ENCODE results near the gene PLSCR3. TPM values are rescaled to one million over a fixed set of nuclear protein-coding genes. Genes with fewer than 3 reads are reported as not detected.
A peak's percentile ranks its signal among the peaks of the same experiment; 100 is the strongest.

PLSCR3 gene
- total RNA-seq, 1 experiment from 2014 or later = 42.7 TPM

GRCh38 chr17:7441266-7441665 is 46.9 kb upstream of the PLSCR3 start:
- H3K27me3 Mint-ChIP-seq (ENCODE audit: low read depth) = peaks cover 37% of the 10 kb centered on the region
- no peak for TF ChIP-seq ZNF512 (CRISPR knock-in tag; IDR thresholded peaks at IDR 0.05; ENCODE audit: borderline replicate concordance)
- TF ChIP-seq NFE2L1 (CRISPR knock-in tag; IDR thresholded peaks at IDR 0.05) = no peak
- TF ChIP-seq, protein P1, sequence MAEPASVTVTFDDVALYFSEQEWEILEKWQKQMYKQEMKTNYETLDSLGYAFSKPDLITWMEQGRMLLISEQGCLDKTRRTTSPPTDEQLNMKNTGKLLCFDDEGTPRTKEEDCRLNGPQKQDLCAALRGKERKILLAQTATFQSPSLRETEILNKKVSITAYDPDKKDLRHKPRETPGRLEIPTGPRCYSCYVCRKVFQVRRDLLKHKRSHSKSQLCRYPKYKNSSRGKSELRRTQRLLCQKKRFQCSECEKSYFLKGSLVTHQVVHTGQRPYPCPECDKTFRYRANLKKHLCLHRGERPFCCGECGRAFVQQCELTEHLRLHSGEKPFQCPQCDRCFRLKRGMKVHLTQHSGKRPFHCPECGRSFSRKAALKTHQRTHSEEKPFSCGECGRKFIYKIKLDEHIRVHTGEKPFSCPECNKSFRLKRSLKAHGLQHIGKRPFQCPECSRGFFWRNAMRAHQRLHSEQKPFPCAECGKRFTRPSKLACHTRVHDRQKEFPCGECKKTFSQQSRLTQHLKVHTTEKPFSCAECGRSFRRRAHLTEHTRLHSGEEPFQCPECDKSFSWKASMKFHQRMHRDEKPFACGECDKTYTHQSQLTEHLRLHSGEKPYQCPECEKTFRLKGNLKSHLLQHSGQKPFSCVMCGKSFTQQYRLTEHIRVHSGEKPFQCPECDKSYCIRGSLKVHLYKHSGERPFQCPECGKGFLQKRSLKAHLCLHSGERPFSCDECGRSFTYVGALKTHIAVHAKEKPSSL (CRISPR knock-in tag; conservative IDR thresholded peaks at IDR 0.05) = no peak
- TF ChIP-seq AFF4 (CRISPR knock-in tag; IDR thresholded peaks at IDR 0.05; ENCODE audit: borderline replicate concordance) = no peak
- no peak for TF ChIP-seq RORB (CRISPR knock-in tag; IDR thresholded peaks at IDR 0.05)
- no peak for TF ChIP-seq ELF4 (CRISPR knock-in tag; IDR thresholded peaks at IDR 0.05; ENCODE audit: low read depth)
- POLR2A ChIA-PET = interaction anchor here (0.5 to 2.4 kb wide), 7 partner anchors 22 to 159 kb away, joined by 3 to 15 read pairs (median 3); partner anchors contain the start of genes POLR2A, SLC2A4 and TMEM256
- peak overlapping the region; percentile 97 for H3K4me3 Mint-ChIP-seq
- H3K4me1 Mint-ChIP-seq = peaks cover 38% of the 10 kb centered on the region
- no peaks in the 10 kb centered on the region; the same call in 1 of the 2 replicates for H3K36me3 Mint-ChIP-seq
- DNase-seq (ENCODE audit: low spot score) (no peak), ATAC-seq (no peak)
- no peaks in the 10 kb centered on the region for H3K9me3 Mint-ChIP-seq
- CTCF ChIA-PET = interaction anchor here (0.6 to 3.8 kb wide), 17 partner anchors 21 to 679 kb away, joined by 3 to 21 read pairs (median 5); partner anchors contain the start of genes NLGN2, PLSCR3, SPEM1 and TMEM256
- H3K27ac Mint-ChIP-seq = peak overlapping the region; percentile 80

DNA sequence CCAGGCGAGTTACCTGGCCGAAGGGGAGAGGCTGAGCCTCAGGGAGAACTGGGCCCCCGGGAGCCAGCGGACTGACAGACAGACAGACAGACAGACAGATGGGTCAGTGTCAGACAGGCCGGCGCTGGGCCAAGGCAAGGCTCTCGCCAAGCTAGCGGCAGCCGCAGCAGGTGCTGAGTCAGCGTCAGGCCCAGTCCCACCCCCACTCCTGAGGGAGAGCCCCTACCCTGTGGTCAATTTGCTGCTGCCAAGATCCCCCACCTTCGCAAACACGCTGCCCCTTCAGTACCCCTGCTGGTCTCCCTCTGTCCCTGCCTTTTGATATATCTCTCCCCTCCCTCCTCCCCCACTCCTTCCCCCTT is 46.5 kb upstream of the PLSCR3 start:
- H3K36me3 Mint-ChIP-seq = no peaks in the 10 kb centered on the region; the same call in 1 of the 2 replicates
- ChIA-PET POLR2A (interaction anchor here (0.6 to 2.4 kb wide), 6 partner anchors 21 to 159 kb away, joined by 3 to 15 read pairs (median 5); partner anchors contain the start of genes POLR2A, SLC2A4 and TMEM256), CTCF (interaction anchor here (0.6 to 3.8 kb wide), 17 partner anchors 21 to 679 kb away, joined by 3 to 21 read pairs (median 5); partner anchors contain the start of genes NLGN2, PLSCR3, SPEM1 and TMEM256)
- peaks cover 35% of the 10 kb centered on the region for H3K27me3 Mint-ChIP-seq (ENCODE audit: low read depth)
- H3K4me1 Mint-ChIP-seq = peaks cover 38% of the 10 kb centered on the region
- no peak; the same call in 1 of the 2 replicates for ATAC-seq
- peak overlapping the region; percentile 98 for H3K27ac Mint-ChIP-seq
- no peaks in the 10 kb centered on the region for H3K9me3 Mint-ChIP-seq
- H3K4me3 Mint-ChIP-seq = peak overlapping the region; percentile 97
- TF ChIP-seq, protein P2, sequence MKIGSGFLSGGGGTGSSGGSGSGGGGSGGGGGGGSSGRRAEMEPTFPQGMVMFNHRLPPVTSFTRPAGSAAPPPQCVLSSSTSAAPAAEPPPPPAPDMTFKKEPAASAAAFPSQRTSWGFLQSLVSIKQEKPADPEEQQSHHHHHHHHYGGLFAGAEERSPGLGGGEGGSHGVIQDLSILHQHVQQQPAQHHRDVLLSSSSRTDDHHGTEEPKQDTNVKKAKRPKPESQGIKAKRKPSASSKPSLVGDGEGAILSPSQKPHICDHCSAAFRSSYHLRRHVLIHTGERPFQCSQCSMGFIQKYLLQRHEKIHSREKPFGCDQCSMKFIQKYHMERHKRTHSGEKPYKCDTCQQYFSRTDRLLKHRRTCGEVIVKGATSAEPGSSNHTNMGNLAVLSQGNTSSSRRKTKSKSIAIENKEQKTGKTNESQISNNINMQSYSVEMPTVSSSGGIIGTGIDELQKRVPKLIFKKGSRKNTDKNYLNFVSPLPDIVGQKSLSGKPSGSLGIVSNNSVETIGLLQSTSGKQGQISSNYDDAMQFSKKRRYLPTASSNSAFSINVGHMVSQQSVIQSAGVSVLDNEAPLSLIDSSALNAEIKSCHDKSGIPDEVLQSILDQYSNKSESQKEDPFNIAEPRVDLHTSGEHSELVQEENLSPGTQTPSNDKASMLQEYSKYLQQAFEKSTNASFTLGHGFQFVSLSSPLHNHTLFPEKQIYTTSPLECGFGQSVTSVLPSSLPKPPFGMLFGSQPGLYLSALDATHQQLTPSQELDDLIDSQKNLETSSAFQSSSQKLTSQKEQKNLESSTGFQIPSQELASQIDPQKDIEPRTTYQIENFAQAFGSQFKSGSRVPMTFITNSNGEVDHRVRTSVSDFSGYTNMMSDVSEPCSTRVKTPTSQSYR (CRISPR knock-in tag; IDR thresholded peaks at IDR 0.05) = no peak
- TF ChIP-seq E2F1 (CRISPR knock-in tag; IDR thresholded peaks at IDR 0.05) = no peak
- TF ChIP-seq PRRX2 (CRISPR knock-in tag; IDR thresholded peaks at IDR 0.05) = no peak
- no peak for TF ChIP-seq TCF7 (CRISPR knock-in tag; IDR thresholded peaks at IDR 0.05; ENCODE audit: low read depth)
- TF ChIP-seq, protein P3, sequence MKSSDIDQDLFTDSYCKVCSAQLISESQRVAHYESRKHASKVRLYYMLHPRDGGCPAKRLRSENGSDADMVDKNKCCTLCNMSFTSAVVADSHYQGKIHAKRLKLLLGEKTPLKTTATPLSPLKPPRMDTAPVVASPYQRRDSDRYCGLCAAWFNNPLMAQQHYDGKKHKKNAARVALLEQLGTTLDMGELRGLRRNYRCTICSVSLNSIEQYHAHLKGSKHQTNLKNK (CRISPR knock-in tag; IDR thresholded peaks at IDR 0.05) = no peak
- no peak for TF ChIP-seq GABPB1 (CRISPR knock-in tag; IDR thresholded peaks at IDR 0.05)
- no peak for TF ChIP-seq ZNF423 (CRISPR knock-in tag; IDR thresholded peaks at IDR 0.05)
- TF ChIP-seq ZNF416 (CRISPR knock-in tag; IDR thresholded peaks at IDR 0.05) = 0 out of 2 replicates have a peak, but pooled peaks have one; percentile 43
- DNase-seq (ENCODE audit: low spot score) = peak; percentile 64

Data from WTC11 (cell line).